AG10803 (cell line): ENCODE data around the gene NLRP7.
"Not testable (repeated sequence)": the region's sequence is repeated elsewhere in the genome, so short reads cannot be mapped to it uniquely, and the experiment has no call there.

Source experiments
- DNase-seq: peaks from one replicate; pipeline ENCODE4 v3.0.0; 2010; ENCODE audit warnings: low read depth
- H3K4me3 ChIP-seq: 2 replicates; pipeline ENCODE4 v1.5.1; 2011; ENCODE audit warnings: mild to moderate bottlenecking, low read length, control low read depth
- CTCF ChIP-seq: conservative IDR thresholded peaks from 2 replicates; pipeline ENCODE4 v1.5.1; 2011; ENCODE audit warnings: mild to moderate bottlenecking, low read length, control low read depth, inconsistent platforms

Gene NLRP7

GRCh38 chr19:54905803-54906511 is 41.4 kb downstream of the NLRP7 start, which contains the start of gene NCR1:
TSS of gene NCR1 (plus strand) at chr19:54906148. CDS start at chr19:54906188, 40 bp downstream.
- TF ChIP-seq CTCF: no peak
- no peak for DNase-seq
- no peak within 1 kb of the TSS for H3K4me3 ChIP-seq

DNA sequence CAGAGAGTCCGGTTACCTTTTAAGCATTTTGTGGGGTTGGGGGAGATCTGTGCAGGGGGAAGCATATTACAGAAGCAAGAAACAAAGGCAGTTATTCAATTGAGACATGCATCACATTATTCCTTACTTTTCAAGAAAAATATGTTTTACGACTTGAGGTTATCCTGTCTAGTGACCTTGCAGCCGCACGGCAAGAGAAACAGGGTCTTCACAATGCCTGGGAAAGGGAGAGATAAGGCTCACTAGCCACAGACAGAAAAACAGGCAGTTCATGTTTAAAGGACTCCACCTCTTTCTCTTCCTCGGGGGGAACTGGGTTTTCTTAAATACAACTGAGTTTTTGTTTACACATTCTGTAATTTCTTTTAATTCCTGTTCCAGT is 41.9 kb downstream of the NLRP7 start:
- no peak for TF ChIP-seq CTCF
- H3K4me3 ChIP-seq: no peak overlapping the region
- DNase-seq: no peak

DNA sequence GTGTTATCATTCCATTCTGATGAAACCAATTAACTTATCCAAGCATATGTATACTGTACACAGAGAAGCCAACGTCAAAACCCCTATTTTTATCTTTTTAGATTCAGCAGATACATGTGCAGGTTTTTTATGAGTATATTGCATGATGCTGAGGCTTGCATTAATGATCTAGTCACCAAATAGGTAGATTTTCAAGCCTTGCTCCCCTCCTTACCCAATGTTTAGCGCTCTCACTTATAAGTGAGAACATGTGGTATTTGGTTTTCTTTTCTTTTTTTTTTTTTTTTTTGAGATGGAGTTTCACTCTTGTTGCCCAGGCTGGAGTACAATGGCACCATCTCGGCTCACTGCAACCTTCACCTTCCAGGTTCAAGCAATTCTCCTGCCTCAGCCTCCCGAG is 43.1 kb downstream of the NLRP7 start:
- H3K4me3 ChIP-seq, DNase-seq: not testable (repeated sequence)

GRCh38 chr19:54903303-54903702 is 44.0 kb downstream of the NLRP7 start:
- no peak for DNase-seq
- H3K4me3 ChIP-seq: no peak overlapping the region
- TF ChIP-seq CTCF: no peak

DNA sequence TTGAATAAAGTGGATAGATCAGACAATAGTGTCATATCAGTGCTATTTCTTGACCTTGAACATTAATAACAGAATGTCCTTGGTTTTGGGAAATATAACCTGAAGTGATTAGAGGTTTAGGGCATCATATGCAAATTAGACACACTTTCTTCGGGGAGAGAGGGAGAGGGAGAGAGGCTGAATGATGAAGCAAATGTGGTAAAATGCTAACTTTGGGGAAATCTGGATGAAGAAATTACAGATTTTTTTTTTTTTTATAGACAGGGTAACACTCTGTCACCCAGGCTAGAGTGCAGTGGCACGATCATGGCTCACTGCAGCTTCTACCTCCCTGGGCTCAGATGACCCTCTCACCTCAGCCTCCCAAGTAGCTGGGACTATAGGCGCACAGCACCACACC is 45.3 kb downstream of the NLRP7 start:
- H3K4me3 ChIP-seq: no peak overlapping the region
- no peak for DNase-seq
- TF ChIP-seq CTCF: no peak

GRCh38 chr19:54901153-54901552 is 46.2 kb downstream of the NLRP7 start:
- not testable (repeated sequence) for DNase-seq, H3K4me3 ChIP-seq

GRCh38 chr19:54899646-54900045 is 47.7 kb downstream of the NLRP7 start:
- not testable (repeated sequence) for DNase-seq

DNA sequence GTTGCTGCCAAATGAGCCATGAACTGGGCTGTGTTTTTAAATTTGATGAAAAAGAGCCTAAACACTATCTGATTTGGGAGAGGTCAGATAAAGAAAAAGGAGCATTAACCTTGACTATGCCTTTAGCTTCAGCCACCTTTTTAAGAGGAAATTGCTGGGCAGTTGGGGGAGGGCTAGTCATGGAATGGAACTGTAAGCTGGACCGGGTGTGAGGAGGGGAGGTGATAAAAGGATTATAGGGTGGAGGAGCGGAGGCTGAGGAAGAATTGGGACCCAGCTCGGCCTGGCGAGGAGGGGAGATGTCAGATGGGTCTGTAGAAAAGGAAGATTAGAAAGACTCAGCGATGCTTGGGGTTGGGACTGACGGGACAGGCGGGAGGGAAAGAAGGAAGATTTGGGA is 48.6 kb downstream of the NLRP7 start:
- H3K4me3 ChIP-seq, DNase-seq: not testable (repeated sequence)

More at GRCh38 chr19:54899646-54900045, 47.7 kb downstream of the NLRP7 start:
- H3K4me3 ChIP-seq: not testable (repeated sequence)

DNA sequence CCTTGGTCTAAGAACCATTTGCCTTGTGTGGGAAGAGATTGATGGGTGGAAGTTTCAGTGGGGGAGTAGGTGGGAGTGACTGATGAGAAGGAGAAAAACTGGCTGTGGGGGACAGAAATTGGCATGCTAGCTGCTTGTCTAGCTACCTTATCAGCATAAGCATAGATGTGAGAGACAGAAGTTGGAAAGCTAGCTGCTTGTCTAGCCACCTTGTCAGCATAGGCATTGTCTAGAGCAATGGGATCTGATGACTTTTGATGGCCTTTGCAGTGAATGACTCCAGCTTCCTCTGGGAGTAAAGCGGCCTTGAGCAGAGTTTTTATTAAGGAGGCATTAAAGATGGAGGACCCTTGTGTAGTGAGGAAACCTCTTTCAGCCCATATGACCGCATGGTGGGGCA is 51.3 kb downstream of the NLRP7 start:
- TF ChIP-seq CTCF: no peak
- no peak overlapping the region for H3K4me3 ChIP-seq
- DNase-seq: no peak

DNA sequence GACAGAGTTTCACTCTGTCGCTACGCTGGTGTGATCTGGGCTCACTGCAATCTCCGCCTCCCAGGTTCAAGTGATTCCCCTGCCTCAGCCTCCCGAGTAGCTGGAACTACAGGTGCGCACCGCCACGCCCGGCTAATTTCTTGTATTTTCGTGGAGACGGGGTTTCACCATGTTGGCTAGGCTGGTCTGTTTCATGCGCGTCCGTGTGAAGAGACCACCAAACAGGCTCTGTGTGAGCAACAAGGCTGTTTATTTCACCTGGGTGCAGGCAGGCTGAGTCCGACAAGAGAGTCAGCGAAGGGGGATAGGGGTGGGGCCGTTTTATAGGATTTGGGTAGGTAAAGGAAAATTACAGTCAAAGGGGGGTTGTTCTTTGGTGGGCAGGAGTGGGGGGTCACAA is 53.2 kb downstream of the NLRP7 start:
- not testable (repeated sequence) for DNase-seq, H3K4me3 ChIP-seq
